Kidney capillary endothelial cell (primary cell): ENCODE results near the gene TBC1D8.

ENCODE experiments used
- DNase-seq: peaks from one replicate; pipeline ENCODE4 v3.0.0-alpha.2; 2018; ENCODE audit warnings: low spot score

TBC1D8 gene

GRCh38 chr2:101026923-101027469, 124.2 kb downstream of the TBC1D8 start:
- DNase-seq = no peak

GRCh38 chr2:101026253-101026701, 124.9 kb downstream of the TBC1D8 start:
- no peak for DNase-seq

GRCh38 chr2:101025561-101025960, 125.6 kb downstream of the TBC1D8 start:
- DNase-seq = no peak

- no peak for DNase-seq
Measured at GRCh38 chr2:101023327-101024107, 127.7 kb downstream of the TBC1D8 start.

GRCh38 chr2:101022221-101022620, 129.0 kb downstream of the TBC1D8 start:
- no peak for DNase-seq

- DNase-seq = no peak
Measured at GRCh38 chr2:101018934-101019333, 132.2 kb downstream of the TBC1D8 start.

- DNase-seq = no peak
Measured at GRCh38 chr2:101017371-101017770, 133.8 kb downstream of the TBC1D8 start.

GRCh38 chr2:101014264-101014857, 136.8 kb downstream of the TBC1D8 start:
- no peak for DNase-seq

- DNase-seq = peak; percentile 50
Measured at GRCh38 chr2:101012706-101013181, 138.4 kb downstream of the TBC1D8 start.

GRCh38 chr2:101012054-101012705, 139.0 kb downstream of the TBC1D8 start:
- no peak for DNase-seq

- no peak for DNase-seq
Measured at GRCh38 chr2:101011152-101011551, 140.0 kb downstream of the TBC1D8 start.

- no peak for DNase-seq
Measured at GRCh38 chr2:101007415-101008345, 143.5 kb downstream of the TBC1D8 start.

GRCh38 chr2:101006065-101006715, 145.0 kb downstream of the TBC1D8 start:
- DNase-seq = no peak

- DNase-seq = no peak
Measured at GRCh38 chr2:101004620-101005325, 146.4 kb downstream of the TBC1D8 start.

GRCh38 chr2:101003278-101003775, 147.9 kb downstream of the TBC1D8 start:
- no peak for DNase-seq

- peak; percentile 27 for DNase-seq
Measured at GRCh38 chr2:101002562-101003277, 148.5 kb downstream of the TBC1D8 start.

GRCh38 chr2:101001691-101002561, 149.3 kb downstream of the TBC1D8 start, which contains the start of gene RPL31:
TSS of gene RPL31 (plus strand) at chr2:101002289. CDS start at chr2:101002702, 413 bp downstream.
- DNase-seq = peak; percentile 96

- no peak for DNase-seq
Measured at GRCh38 chr2:100999995-101000394, 151.2 kb downstream of the TBC1D8 start.
